HG03103 (cell line): ENCODE results near the gene ZNF480.
"Not testable (repeated sequence)": the region's sequence is repeated elsewhere in the genome, so short reads cannot be mapped to it uniquely, and the experiment has no call there.

Experiments
- ATAC-seq: cut with Tn5 transposase; IDR thresholded peaks from one replicate; pipeline ENCODE4 v1.9.1; 2021; ENCODE audit warnings: low read depth; ENCODE audit not compliant: unreplicated experiment

Gene ZNF480

DNA sequence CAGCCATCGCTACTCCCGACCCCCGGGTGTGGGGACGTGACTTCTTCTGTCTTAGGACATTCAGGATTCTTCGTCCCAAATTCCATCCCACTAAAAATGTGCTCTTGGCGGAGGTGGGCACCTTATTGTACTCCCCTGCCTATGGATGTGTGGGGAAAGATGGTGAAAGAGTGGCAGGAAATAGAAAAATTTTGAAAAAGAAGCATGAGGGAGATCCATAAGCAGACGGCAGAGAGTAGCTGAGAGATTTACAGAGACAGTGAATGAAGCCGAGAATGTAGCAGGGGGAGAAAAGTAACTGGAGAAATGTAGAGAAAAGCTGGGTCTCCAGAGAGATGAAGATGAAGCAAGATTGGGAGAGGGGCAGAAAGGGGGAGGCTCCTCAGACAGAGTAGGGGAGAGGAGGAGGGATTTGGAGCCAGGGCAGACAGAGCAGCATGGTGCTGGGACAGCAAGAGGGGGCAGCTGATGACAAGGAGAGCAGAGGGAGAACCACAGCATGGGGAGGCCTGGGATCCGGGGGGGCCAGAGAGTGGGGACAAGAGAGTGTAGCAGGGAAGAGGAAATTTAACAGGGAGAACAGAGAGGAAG lies 39.9 kb downstream of the ZNF480 start:
- no peak for ATAC-seq

DNA sequence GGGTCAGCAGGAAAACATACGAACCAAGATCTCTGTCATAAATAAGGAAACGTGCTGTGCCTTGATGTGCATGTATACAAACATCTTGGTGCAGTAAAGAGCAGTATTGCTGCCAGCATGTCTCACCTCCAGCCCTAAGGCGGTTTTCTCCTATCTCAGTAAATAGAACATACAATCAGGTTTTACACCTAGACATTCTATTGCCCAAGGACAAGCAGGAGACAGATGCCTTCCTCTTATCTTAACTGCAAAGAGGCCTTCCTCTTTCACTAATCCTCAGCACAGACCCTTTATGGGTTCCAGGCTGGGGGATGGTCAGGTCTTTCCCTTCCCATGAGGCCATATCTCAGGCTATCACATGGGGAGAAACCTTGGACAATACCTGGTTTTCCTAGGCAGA lies 42.1 kb downstream of the ZNF480 start:
- not testable (repeated sequence) for ATAC-seq

GRCh38 chr19:52343548-52343947 lies 46.6 kb downstream of the ZNF480 start:
- ATAC-seq: no peak

DNA sequence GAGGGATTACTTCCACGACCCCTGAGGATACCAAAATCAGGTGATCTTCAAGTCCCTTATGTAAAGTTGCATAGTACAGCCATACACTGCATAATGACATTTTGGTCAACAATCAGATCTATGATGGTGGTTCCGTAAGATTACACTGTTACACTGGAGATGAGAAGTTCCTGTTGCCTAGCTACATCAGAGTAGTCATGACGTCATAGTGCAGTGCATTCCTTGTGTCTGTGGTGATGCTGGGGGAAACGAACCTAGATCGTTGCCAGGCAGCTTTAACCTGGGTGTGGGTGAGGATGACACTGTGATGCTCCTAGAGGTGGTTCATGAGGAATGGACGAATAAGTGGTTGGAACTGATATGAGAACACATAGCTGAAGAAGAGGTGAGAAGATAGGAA lies 48.2 kb downstream of the ZNF480 start:
- no peak for ATAC-seq

GRCh38 chr19:52351512-52351911 lies 54.5 kb downstream of the ZNF480 start:
- no peak for ATAC-seq

- ATAC-seq: no peak
Measured at GRCh38 chr19:52366414-52366824, 69.5 kb downstream of the ZNF480 start.

- ATAC-seq: no peak
Measured at GRCh38 chr19:52369559-52370340, 72.8 kb downstream of the ZNF480 start, which contains the start of gene ZNF880. ZNF880 (plus strand) TSS chr19:52369923; CDS start chr19:52369966, 43 bp downstream.

- no peak for ATAC-seq
Measured at GRCh38 chr19:52370341-52370710, 73.4 kb downstream of the ZNF480 start.
